ENCODE results near the gene MBNL1. TPM values are rescaled to one million over a fixed set of nuclear protein-coding genes. Genes with fewer than 3 reads are reported as not detected.

MBNL1 gene
- polyA plus RNA-seq, 1 donor = 53.6 TPM

DNA sequence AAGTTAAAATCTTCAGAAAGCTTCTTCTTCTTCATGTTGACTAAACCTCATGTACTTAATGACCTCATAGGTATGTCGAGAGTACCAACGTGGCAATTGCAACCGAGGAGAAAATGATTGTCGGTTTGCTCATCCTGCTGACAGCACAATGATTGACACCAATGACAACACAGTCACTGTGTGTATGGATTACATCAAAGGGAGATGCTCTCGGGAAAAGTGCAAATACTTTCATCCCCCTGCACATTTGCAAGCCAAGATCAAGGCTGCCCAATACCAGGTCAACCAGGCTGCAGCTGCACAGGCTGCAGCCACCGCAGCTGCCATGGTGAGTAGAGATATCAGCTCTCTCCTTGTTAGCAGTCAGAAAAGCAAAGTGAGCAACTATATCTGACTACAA lies 176.5 kb downstream of the MBNL1 start:
- Histone ChIP-seq H3K27me3 (ENCODE audit: control insufficient read depth, insufficient read depth, low read length) (no peaks in the 10 kb centered on the region), H3K27ac (ENCODE audit: low read length) (no peak overlapping the region), H3K4me3 (ENCODE audit: low read length) (no peak overlapping the region), H3K9me3 (ENCODE audit: control insufficient read depth, low read depth, low read length) (no peaks in the 10 kb centered on the region), H3K36me3 (ENCODE audit: control insufficient read depth, insufficient read depth, low read length) (peaks cover 17% of the 10 kb centered on the region), H3K4me1 (ENCODE audit: control insufficient read depth, insufficient read depth, low read length) (no peaks in the 10 kb centered on the region)
- DNase-seq = no peak
- no CpG with 5 or more reads among the region's 6 CpGs for WGBS (ENCODE audit: insufficient coverage, low lambda C conversion rate)

DNA sequence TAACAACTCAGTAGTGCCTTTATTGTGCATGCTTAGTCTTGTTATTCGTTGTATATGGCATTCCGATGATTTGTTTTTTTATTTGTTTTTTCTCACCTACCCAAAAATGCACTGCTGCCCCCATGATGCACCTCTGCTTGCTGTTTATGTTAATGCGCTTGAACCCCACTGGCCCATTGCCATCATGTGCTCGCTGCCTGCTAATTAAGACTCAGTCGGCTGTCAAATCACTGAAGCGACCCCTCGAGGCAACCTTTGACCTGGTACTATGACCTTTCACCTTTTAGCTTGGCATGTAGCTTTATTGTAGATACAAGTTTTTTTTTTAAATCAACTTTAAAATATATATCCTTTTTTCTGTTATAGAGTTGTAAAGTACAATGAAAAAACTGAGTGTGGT lies 177.8 kb downstream of the MBNL1 start:
- peaks cover 21% of the 10 kb centered on the region for H3K36me3 ChIP-seq (ENCODE audit: control insufficient read depth, insufficient read depth, low read length)
- no peak overlapping the region for H3K27ac ChIP-seq (ENCODE audit: low read length)
- 100% methylated on average over 2 of the region's 7 CpGs for WGBS (ENCODE audit: insufficient coverage, low lambda C conversion rate)
- H3K4me3 ChIP-seq (ENCODE audit: low read length) = no peak overlapping the region
- no peaks in the 10 kb centered on the region for H3K9me3 ChIP-seq (ENCODE audit: control insufficient read depth, low read depth, low read length)
- H3K27me3 ChIP-seq (ENCODE audit: control insufficient read depth, insufficient read depth, low read length) = no peaks in the 10 kb centered on the region
- no peak for DNase-seq
- no peaks in the 10 kb centered on the region for H3K4me1 ChIP-seq (ENCODE audit: control insufficient read depth, insufficient read depth, low read length)

DNA sequence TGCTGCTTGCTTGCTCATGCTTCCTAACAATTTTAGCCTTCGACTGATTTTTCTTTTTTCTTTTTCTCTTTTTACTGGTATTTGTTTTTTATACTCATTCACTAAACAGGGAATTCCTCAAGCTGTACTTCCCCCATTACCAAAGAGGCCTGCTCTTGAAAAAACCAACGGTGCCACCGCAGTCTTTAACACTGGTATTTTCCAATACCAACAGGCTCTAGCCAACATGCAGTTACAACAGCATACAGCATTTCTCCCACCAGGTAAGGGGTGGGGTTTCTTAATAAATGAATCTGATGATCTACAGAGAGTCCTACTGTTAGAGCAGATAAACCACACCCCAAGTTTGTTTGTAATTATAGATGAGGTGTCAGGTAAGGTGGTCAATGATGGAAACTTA lies 178.8 kb downstream of the MBNL1 start:
- no peak overlapping the region for H3K27ac ChIP-seq (ENCODE audit: low read length)
- peaks cover 28% of the 10 kb centered on the region for H3K36me3 ChIP-seq (ENCODE audit: control insufficient read depth, insufficient read depth, low read length)
- H3K27me3 ChIP-seq (ENCODE audit: control insufficient read depth, insufficient read depth, low read length) = no peaks in the 10 kb centered on the region
- WGBS (ENCODE audit: insufficient coverage, low lambda C conversion rate) = 100% methylated on average over 1 of the region's 3 CpGs
- H3K4me3 ChIP-seq (ENCODE audit: low read length) = no peak overlapping the region
- no peaks in the 10 kb centered on the region for H3K9me3 ChIP-seq (ENCODE audit: control insufficient read depth, low read depth, low read length)
- no peak for DNase-seq
- no peaks in the 10 kb centered on the region for H3K4me1 ChIP-seq (ENCODE audit: control insufficient read depth, insufficient read depth, low read length)

DNA sequence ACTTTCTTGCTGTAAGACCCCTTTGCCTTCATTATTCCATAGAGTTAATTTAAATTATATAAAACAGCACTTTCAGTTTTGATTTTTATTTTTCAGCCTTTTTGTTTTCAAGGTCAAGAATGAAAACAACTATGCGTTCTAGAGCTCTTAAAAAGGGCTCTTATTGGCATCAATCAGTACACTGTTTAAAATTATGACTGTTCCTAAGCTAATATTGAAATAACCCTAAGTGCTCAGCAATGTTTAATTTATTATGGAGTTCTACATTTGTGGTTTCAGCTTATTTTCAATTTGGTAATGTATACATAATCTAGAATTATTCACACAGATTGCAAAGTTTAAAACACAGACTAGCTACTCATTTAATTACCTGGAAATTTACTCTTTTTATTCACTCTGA lies 179.4 kb downstream of the MBNL1 start:
- no peak for DNase-seq
- no CpG with 5 or more reads among the region's 1 CpG for WGBS (ENCODE audit: insufficient coverage, low lambda C conversion rate)
- Histone ChIP-seq H3K4me1 (ENCODE audit: control insufficient read depth, insufficient read depth, low read length) (no peaks in the 10 kb centered on the region), H3K27me3 (ENCODE audit: control insufficient read depth, insufficient read depth, low read length) (no peaks in the 10 kb centered on the region), H3K9me3 (ENCODE audit: control insufficient read depth, low read depth, low read length) (no peaks in the 10 kb centered on the region), H3K27ac (ENCODE audit: low read length) (no peak overlapping the region), H3K36me3 (ENCODE audit: control insufficient read depth, insufficient read depth, low read length) (peaks cover 30% of the 10 kb centered on the region), H3K4me3 (ENCODE audit: low read length) (no peak overlapping the region)

DNA sequence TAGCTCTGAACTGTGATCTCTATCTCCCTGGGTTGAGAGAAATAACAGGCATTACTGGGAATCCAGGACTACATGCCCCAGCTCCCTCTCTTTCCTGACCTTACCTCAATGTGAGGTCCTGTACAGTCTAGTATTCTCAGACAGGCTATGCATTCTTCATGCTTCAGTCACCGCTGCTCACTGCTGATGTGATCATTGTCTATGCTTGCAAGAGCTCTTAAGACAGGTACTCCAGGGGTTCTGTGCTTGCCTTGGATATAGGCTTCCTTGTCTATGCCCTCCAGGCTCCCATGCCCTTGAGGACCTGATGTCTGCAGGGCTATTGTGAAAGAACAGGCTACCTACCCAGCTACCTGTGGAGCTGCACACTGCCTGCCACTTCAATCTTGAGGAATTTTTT lies 183.6 kb downstream of the MBNL1 start:
- WGBS (ENCODE audit: insufficient coverage, low lambda C conversion rate) = no CpG with 5 or more reads among the region's 1 CpG
- DNase-seq = no peak
- H3K4me1 ChIP-seq (ENCODE audit: control insufficient read depth, insufficient read depth, low read length) = no peaks in the 10 kb centered on the region
- no peaks in the 10 kb centered on the region for H3K9me3 ChIP-seq (ENCODE audit: control insufficient read depth, low read depth, low read length)
- peaks cover 29% of the 10 kb centered on the region for H3K36me3 ChIP-seq (ENCODE audit: control insufficient read depth, insufficient read depth, low read length)
- no peaks in the 10 kb centered on the region for H3K27me3 ChIP-seq (ENCODE audit: control insufficient read depth, insufficient read depth, low read length)
- no peak overlapping the region for H3K27ac ChIP-seq (ENCODE audit: low read length)
- no peak overlapping the region for H3K4me3 ChIP-seq (ENCODE audit: low read length)

DNA sequence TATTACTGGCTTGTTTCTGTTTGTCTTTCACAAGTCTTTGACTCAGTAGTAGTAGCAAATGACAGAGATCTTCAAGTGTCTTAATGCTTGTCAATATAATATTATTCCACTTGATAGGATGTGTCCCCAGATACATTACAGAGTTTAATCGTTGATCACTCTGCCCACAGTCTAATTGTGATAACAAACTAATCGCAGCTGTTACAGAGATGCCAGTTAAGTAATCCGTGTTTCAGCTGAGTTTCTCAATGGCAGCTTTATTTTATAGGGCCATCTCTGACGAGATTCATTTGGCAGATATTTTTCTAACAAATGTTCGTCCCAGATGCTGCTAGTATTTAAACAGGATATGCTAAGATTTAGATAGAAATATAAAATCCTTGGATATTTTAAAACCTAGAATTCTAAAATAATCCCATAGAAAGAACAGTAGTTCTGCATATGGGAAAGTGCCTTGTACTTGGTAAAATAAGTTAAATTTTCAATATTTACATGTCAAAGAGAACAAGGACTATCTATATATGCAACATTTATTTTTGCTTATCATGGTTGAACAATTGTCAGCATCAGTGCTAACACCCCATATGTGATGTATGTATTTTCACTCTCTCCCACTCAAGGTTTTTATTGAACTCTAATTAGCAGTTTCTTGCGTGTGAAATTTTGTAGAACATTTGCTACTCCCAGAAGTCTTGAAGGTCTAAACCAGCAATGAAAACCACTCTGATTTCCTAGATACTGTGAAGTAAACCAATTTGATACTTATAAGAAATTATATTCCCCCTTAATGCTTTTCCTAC lies 185.5 kb downstream of the MBNL1 start:
- WGBS (ENCODE audit: insufficient coverage, low lambda C conversion rate) = 93% methylated on average over 2 of the region's 6 CpGs
- H3K27ac ChIP-seq (ENCODE audit: low read length) = no peak overlapping the region
- H3K27me3 ChIP-seq (ENCODE audit: control insufficient read depth, insufficient read depth, low read length) = no peaks in the 10 kb centered on the region
- no peaks in the 10 kb centered on the region for H3K9me3 ChIP-seq (ENCODE audit: control insufficient read depth, low read depth, low read length)
- no peak for DNase-seq
- no peak overlapping the region for H3K4me3 ChIP-seq (ENCODE audit: low read length)
- peaks cover 26% of the 10 kb centered on the region for H3K36me3 ChIP-seq (ENCODE audit: control insufficient read depth, insufficient read depth, low read length)
- no peaks in the 10 kb centered on the region for H3K4me1 ChIP-seq (ENCODE audit: control insufficient read depth, insufficient read depth, low read length)

DNA sequence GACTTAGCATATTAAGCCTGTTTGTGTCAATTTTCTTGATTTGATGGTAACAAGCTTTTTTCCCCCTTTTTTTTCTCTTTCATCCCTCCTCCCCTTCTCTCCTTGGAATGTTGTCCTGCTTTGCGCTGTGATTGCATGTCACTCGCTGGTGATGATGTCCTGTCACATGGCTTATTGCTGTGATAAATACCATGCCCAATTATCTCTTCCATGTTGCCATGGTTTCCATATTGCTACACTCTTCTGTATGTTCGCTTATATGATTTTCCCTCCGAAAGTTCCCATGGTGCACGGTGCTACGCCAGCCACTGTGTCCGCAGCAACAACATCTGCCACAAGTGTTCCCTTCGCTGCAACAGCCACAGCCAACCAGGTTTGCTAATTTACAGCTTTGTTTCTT lies 187.3 kb downstream of the MBNL1 start:
- Histone ChIP-seq H3K27ac (ENCODE audit: low read length) (no peak overlapping the region), H3K36me3 (ENCODE audit: control insufficient read depth, insufficient read depth, low read length) (peaks cover 32% of the 10 kb centered on the region), H3K27me3 (ENCODE audit: control insufficient read depth, insufficient read depth, low read length) (no peaks in the 10 kb centered on the region), H3K9me3 (ENCODE audit: control insufficient read depth, low read depth, low read length) (no peaks in the 10 kb centered on the region), H3K4me3 (ENCODE audit: low read length) (no peak overlapping the region), H3K4me1 (ENCODE audit: control insufficient read depth, insufficient read depth, low read length) (no peaks in the 10 kb centered on the region)
- WGBS (ENCODE audit: insufficient coverage, low lambda C conversion rate) = 94% methylated on average over 2 of the region's 8 CpGs
- DNase-seq = no peak

DNA sequence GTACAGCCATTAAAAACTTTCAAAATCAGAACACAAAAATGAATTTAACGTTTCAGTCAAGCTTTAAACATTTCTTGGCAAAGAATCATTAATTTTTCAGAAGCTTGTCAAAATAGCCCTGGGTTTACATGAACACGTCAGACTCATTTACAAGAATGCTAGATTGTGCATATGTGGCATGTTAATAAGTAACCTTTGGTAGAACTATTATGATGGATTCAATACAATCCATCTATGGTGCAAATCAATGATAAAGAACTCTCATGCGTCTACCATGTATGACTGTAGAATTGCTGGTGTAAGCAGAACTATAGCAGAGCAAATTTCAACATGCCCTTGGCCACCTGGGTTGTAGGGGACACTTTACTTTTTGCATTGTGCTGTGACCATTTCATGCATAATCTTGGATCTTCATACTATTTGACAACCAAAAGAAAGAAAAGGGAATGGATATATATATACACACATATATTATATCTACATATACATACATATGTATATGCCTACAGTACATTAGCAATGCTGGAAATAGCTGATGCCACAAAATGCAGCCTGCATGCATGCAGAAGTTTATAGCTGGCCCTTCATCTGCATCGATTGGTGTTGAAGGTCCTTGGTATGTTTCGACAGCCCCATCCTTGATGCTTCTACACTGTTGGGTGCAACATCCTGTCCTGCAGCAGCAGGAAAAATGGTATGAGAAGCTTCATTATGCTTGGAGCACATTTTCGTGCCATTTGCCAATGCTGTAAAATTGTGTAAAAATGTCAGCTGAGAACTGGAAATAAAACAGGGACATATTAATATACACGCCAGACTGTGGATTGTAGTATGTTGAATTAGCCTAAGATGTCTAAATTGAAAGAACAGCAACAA lies 189.0 kb downstream of the MBNL1 start:
- H3K4me3 ChIP-seq (ENCODE audit: low read length) = no peak overlapping the region
- WGBS (ENCODE audit: insufficient coverage, low lambda C conversion rate) = 89% methylated on average over 3 of the region's 7 CpGs
- DNase-seq = no peak
- peaks cover 28% of the 10 kb centered on the region for H3K36me3 ChIP-seq (ENCODE audit: control insufficient read depth, insufficient read depth, low read length)
- no peak overlapping the region for H3K27ac ChIP-seq (ENCODE audit: low read length)
- H3K9me3 ChIP-seq (ENCODE audit: control insufficient read depth, low read depth, low read length) = no peaks in the 10 kb centered on the region
- no peaks in the 10 kb centered on the region for H3K4me1 ChIP-seq (ENCODE audit: control insufficient read depth, insufficient read depth, low read length)
- H3K27me3 ChIP-seq (ENCODE audit: control insufficient read depth, insufficient read depth, low read length) = no peaks in the 10 kb centered on the region

DNA sequence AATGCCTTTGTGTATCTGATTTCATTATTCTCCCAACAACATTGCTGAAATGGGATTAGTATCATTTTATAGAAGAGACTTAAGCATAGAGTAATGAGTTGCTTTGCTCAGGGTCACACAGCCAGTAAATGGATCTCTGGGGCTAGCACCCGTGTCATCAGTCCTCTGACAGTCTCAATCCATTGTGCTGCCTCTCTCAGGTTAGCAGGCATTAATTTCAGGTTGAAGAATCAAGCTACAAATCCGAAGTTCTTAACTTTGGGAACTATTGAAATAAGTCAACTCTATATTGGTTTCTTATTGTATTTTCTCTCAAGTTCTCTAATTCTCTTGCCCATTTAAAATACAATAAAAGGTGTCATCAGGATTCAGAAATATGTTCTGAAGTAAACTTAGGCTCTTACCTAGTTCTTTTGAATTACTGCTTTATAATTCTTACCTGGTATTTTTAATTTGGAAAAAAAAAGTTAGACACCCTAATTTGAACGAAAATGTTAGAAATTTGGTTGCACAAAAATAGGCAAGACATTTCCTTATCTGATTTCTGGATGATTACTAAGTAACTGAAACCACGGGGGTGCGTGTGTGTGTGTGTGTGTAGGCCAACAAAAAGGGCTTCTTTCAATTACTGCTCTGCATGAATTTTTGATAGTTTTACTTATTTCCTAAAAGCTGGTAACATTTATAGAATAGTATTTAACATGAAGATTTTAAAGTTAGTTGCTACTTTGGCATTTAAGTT lies 189.8 kb downstream of the MBNL1 start:
- H3K9me3 ChIP-seq (ENCODE audit: control insufficient read depth, low read depth, low read length) = no peaks in the 10 kb centered on the region
- no peaks in the 10 kb centered on the region for H3K4me1 ChIP-seq (ENCODE audit: control insufficient read depth, insufficient read depth, low read length)
- H3K4me3 ChIP-seq (ENCODE audit: low read length) = no peak overlapping the region
- peaks cover 30% of the 10 kb centered on the region for H3K36me3 ChIP-seq (ENCODE audit: control insufficient read depth, insufficient read depth, low read length)
- DNase-seq = no peak
- H3K27me3 ChIP-seq (ENCODE audit: control insufficient read depth, insufficient read depth, low read length) = no peaks in the 10 kb centered on the region
- WGBS (ENCODE audit: insufficient coverage, low lambda C conversion rate) = 79% methylated on average over 4 of the region's 5 CpGs
- H3K27ac ChIP-seq (ENCODE audit: low read length) = no peak overlapping the region

DNA sequence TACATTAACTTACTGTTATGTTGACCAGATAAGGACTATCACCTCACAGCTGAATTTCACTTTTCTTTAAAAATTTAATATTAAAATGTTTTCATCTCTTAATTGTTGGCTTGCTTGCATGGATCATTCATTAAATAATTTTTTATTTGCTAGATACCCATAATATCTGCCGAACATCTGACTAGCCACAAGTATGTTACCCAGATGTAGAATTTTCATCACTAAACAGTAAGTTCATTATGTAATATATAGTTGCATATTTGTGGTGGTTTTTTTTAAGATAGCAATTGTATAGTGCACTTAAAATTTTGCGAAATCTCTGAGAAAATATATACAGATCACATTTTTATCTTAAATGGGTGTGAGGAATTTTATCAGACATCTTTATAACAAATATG lies 190.4 kb downstream of the MBNL1 start:
- 100% methylated on average over 2 of the region's 2 CpGs for WGBS (ENCODE audit: insufficient coverage, low lambda C conversion rate)
- H3K4me3 ChIP-seq (ENCODE audit: low read length) = no peak overlapping the region
- H3K36me3 ChIP-seq (ENCODE audit: control insufficient read depth, insufficient read depth, low read length) = peaks cover 30% of the 10 kb centered on the region
- no peak overlapping the region for H3K27ac ChIP-seq (ENCODE audit: low read length)
- no peaks in the 10 kb centered on the region for H3K4me1 ChIP-seq (ENCODE audit: control insufficient read depth, insufficient read depth, low read length)
- no peak for DNase-seq
- no peaks in the 10 kb centered on the region for H3K27me3 ChIP-seq (ENCODE audit: control insufficient read depth, insufficient read depth, low read length)
- H3K9me3 ChIP-seq (ENCODE audit: control insufficient read depth, low read depth, low read length) = no peaks in the 10 kb centered on the region

All from large intestine (tissue), 3 donors.